ENCODE data around the gene NUDT7.

DNA sequence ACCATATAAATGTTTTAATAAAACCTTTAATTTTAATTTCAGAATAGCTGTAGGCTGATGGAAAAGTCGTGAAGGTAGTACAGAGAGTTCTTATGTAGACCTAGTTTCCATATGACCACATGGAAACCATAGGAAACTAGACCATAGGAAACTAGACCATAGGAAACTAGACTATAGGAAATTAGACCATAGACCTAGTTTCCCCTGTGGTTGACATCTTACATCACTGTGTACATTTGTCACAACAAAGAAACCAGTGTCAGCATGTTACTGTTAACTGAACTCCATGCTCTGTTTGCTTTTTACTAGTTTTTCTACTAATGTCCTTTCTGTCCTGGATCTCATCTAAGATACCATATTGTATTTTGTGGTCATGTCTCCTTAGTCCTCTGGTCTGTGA is 14.6 kb downstream of the NUDT7 start:
- TF ChIP-seq, protein P1, sequence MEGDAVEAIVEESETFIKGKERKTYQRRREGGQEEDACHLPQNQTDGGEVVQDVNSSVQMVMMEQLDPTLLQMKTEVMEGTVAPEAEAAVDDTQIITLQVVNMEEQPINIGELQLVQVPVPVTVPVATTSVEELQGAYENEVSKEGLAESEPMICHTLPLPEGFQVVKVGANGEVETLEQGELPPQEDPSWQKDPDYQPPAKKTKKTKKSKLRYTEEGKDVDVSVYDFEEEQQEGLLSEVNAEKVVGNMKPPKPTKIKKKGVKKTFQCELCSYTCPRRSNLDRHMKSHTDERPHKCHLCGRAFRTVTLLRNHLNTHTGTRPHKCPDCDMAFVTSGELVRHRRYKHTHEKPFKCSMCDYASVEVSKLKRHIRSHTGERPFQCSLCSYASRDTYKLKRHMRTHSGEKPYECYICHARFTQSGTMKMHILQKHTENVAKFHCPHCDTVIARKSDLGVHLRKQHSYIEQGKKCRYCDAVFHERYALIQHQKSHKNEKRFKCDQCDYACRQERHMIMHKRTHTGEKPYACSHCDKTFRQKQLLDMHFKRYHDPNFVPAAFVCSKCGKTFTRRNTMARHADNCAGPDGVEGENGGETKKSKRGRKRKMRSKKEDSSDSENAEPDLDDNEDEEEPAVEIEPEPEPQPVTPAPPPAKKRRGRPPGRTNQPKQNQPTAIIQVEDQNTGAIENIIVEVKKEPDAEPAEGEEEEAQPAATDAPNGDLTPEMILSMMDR (IDR thresholded peaks at IDR 0.05) = no peak
- no peak for TF ChIP-seq POLR2A (IDR thresholded peaks at IDR 0.05)

All from Peyer's patch (tissue), 4 donors.